ENCODE measurements around the gene TBC1D22A.

TBC1D22A gene

DNA sequence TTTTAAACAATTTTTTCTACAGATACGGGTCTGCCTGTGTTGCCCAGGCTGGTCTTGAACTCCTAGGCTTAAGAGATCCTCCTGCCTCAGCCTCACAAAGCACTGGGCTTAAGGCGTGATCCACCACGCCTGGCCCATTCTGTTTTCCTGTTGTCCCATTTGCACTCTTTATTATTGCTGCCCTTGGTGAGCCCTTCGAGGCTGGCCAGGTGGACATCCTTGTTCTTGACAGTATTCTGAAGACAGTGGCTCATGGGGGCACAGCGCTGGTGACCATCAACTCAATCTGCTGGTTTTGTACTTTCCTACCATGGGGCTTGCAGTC is 35.6 kb downstream of the TBC1D22A start (continued):
- TF ChIP-seq SNAI2 (CRISPR knock-in tag; IDR thresholded peaks at IDR 0.05), result no peak
- TF ChIP-seq, protein P1, sequence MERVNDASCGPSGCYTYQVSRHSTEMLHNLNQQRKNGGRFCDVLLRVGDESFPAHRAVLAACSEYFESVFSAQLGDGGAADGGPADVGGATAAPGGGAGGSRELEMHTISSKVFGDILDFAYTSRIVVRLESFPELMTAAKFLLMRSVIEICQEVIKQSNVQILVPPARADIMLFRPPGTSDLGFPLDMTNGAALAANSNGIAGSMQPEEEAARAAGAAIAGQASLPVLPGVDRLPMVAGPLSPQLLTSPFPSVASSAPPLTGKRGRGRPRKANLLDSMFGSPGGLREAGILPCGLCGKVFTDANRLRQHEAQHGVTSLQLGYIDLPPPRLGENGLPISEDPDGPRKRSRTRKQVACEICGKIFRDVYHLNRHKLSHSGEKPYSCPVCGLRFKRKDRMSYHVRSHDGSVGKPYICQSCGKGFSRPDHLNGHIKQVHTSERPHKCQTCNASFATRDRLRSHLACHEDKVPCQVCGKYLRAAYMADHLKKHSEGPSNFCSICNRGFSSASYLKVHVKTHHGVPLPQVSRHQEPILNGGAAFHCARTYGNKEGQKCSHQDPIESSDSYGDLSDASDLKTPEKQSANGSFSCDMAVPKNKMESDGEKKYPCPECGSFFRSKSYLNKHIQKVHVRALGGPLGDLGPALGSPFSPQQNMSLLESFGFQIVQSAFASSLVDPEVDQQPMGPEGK (CRISPR knock-in tag; IDR thresholded peaks at IDR 0.05; ENCODE audit: borderline replicate concordance), result no peak

DNA sequence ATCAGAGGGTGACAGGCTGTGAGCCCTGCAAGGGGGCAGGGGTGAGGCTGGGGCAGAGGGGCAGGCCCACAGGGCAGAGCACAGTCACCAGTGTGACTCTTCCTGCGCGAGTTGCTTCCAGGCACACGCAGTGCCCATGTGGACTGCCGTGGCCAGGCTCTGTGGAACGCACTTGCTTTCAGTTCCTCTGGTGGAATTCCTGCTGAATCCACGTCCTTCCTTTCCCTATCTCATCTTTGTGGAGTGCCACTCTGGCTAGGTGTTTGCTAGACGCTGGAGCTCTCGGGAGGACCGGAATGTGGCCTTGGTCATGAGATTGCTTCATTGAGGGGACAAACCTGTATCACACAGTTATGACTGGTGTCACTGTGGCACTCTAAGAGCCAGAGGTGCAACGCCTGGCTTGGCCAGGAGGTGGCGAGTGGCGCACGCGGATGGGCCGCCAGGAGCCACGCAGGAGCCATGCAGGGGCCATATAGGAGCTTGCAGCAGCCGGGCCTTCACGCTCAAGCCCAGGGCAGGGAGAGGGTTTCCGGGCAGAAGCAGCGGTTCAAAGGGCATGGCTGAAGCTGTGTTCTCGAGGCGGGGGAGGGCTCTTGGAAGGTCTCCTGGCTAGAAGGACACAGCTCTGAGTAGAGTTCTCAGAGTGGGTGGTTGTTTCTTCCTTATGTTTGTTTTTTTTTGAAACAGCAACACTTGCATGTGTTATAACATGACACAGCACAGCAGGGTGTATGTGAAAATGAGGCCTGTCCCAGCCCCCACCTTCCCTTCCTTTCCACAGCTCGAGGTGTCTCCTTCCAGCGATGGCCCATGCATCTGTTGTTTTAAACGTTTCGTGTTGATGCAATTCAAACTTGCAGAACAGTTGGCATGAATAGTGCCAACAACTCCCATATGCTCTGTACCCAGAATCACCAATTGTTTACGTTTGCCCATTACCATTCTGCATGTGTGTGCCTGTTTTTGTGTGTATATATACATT is 36.2 kb downstream of the TBC1D22A start:
- TF ChIP-seq, protein P2, sequence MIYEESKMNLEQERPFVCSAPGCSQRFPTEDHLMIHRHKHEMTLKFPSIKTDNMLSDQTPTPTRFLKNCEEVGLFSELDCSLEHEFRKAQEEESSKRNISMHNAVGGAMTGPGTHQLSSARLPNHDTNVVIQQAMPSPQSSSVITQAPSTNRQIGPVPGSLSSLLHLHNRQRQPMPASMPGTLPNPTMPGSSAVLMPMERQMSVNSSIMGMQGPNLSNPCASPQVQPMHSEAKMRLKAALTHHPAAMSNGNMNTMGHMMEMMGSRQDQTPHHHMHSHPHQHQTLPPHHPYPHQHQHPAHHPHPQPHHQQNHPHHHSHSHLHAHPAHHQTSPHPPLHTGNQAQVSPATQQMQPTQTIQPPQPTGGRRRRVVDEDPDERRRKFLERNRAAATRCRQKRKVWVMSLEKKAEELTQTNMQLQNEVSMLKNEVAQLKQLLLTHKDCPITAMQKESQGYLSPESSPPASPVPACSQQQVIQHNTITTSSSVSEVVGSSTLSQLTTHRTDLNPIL (CRISPR knock-in tag; IDR thresholded peaks at IDR 0.05; ENCODE audit: low read depth), result no peak
- TF ChIP-seq, protein P1 (CRISPR knock-in tag; IDR thresholded peaks at IDR 0.05; ENCODE audit: borderline replicate concordance), result no peak
- TF ChIP-seq CSDC2 (CRISPR knock-in tag; IDR thresholded peaks at IDR 0.05), result no peak
- TF ChIP-seq ZFP3 (CRISPR knock-in tag; IDR thresholded peaks at IDR 0.05), result peak; percentile 92
- no peak for TF ChIP-seq ZC3H10 (CRISPR knock-in tag; IDR thresholded peaks at IDR 0.05)
- peak; percentile 97 for ATAC-seq

DNA sequence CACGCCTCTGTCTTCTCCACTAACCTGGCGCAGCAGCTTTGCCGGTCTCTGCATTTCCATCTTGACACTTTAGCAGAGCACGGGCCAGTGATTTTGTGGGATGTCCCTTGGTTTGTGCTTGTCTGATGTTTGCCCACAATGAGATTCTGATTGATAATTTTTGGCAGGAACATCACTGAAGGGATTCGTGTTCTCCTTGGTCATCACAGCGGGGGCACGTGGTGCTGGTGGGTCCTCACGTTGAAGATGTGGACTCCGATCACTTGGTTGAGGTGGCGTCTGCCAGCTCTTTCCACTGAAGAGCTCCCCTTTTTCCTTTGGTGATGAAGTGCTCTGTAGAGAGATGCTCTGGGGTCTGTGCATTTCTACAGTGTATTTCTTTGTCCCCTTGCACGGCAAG is 37.2 kb downstream of the TBC1D22A start:
- ATAC-seq, result no peak
- TF ChIP-seq, protein P3, sequence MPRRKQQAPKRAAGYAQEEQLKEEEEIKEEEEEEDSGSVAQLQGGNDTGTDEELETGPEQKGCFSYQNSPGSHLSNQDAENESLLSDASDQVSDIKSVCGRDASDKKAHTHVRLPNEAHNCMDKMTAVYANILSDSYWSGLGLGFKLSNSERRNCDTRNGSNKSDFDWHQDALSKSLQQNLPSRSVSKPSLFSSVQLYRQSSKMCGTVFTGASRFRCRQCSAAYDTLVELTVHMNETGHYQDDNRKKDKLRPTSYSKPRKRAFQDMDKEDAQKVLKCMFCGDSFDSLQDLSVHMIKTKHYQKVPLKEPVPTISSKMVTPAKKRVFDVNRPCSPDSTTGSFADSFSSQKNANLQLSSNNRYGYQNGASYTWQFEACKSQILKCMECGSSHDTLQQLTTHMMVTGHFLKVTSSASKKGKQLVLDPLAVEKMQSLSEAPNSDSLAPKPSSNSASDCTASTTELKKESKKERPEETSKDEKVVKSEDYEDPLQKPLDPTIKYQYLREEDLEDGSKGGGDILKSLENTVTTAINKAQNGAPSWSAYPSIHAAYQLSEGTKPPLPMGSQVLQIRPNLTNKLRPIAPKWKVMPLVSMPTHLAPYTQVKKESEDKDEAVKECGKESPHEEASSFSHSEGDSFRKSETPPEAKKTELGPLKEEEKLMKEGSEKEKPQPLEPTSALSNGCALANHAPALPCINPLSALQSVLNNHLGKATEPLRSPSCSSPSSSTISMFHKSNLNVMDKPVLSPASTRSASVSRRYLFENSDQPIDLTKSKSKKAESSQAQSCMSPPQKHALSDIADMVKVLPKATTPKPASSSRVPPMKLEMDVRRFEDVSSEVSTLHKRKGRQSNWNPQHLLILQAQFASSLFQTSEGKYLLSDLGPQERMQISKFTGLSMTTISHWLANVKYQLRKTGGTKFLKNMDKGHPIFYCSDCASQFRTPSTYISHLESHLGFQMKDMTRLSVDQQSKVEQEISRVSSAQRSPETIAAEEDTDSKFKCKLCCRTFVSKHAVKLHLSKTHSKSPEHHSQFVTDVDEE (CRISPR knock-in tag; IDR thresholded peaks at IDR 0.05), result no peak
- TF ChIP-seq ISL1 (CRISPR knock-in tag; IDR thresholded peaks at IDR 0.05) (no peak), TOX (CRISPR knock-in tag; IDR thresholded peaks at IDR 0.05; ENCODE audit: borderline replicate concordance) (no peak)
- TF ChIP-seq, protein P2 (CRISPR knock-in tag; IDR thresholded peaks at IDR 0.05; ENCODE audit: low read depth), result no peak

DNA sequence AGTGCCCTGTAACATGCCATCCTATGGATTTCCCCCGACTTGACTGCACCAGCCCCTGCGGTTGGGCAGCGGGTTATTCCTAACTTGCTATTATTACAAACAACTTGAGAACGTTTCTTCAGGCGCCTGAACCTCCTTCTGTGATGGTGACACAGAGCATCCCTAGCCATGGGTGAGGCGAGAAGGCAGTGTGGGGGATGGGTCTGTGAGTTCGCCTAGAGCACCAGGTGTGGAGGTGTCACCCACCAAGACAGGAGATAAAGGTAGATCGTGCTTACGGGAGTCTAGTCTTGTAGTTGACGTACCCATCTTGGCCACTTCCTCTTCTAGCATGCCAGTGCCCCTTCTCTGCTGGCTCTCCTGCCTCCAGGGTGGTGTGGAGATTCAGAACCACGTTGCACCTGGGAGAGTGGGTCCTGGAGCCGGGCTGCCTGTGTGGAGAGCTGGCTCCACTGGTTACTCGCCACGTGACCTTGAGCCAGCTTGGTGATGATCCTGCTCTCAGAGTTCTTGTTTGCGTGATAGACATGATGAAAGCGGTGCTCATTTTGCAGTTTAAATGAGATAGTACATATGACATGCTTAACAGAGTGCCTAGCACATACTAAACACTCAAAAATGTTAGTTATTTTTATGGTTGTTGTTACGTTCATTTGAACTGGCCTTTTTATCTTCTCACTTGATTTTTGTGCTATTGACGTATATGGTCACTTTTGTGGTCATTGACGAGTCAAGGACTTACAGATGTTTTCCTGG is 37.8 kb downstream of the TBC1D22A start:
- no peak for TF ChIP-seq CSDC2 (CRISPR knock-in tag; IDR thresholded peaks at IDR 0.05)
- TF ChIP-seq ESRRG (CRISPR knock-in tag; IDR thresholded peaks at IDR 0.05), result no peak
- no peak for TF ChIP-seq ZC3H10 (CRISPR knock-in tag; IDR thresholded peaks at IDR 0.05)
- no peak for TF ChIP-seq OSR1 (CRISPR knock-in tag; IDR thresholded peaks at IDR 0.05)
- TF ChIP-seq, protein P4, sequence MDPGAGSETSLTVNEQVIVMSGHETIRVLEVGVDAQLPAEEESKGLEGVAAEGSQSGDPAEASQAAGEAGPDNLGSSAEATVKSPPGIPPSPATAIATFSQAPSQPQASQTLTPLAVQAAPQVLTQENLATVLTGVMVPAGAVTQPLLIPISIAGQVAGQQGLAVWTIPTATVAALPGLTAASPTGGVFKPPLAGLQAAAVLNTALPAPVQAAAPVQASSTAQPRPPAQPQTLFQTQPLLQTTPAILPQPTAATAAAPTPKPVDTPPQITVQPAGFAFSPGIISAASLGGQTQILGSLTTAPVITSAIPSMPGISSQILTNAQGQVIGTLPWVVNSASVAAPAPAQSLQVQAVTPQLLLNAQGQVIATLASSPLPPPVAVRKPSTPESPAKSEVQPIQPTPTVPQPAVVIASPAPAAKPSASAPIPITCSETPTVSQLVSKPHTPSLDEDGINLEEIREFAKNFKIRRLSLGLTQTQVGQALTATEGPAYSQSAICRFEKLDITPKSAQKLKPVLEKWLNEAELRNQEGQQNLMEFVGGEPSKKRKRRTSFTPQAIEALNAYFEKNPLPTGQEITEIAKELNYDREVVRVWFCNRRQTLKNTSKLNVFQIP (CRISPR knock-in tag; IDR thresholded peaks at IDR 0.05; ENCODE audit: borderline replicate concordance, low read depth), result no peak
- TF ChIP-seq RARB (CRISPR knock-in tag; IDR thresholded peaks at IDR 0.05), result no peak
- TF ChIP-seq ZNF70 (CRISPR knock-in tag; IDR thresholded peaks at IDR 0.05), result no peak
- TF ChIP-seq ZNF565 (CRISPR knock-in tag; conservative IDR thresholded peaks at IDR 0.05; ENCODE audit: low read depth), result no peak
- TF ChIP-seq TOX (CRISPR knock-in tag; IDR thresholded peaks at IDR 0.05; ENCODE audit: borderline replicate concordance), result no peak
- TF ChIP-seq TCF4 (CRISPR knock-in tag; IDR thresholded peaks at IDR 0.05; ENCODE audit: borderline replicate concordance), result no peak
- TF ChIP-seq, protein P3 (CRISPR knock-in tag; IDR thresholded peaks at IDR 0.05), result no peak
- no peak for ATAC-seq
